Renal cortex interstitium (tissue), 11 donors: Measurements from ENCODE around the gene GLUL. TPM values are rescaled to one million over a fixed set of nuclear protein-coding genes. Genes with fewer than 3 reads are reported as not detected.

ENCODE experiments used
- DNase-seq, 11 donors: peaks; one replicate each; pipeline ENCODE4 v3.0.0-alpha.2; 2013; ENCODE audit warnings: low read depth in 9 of 11, low spot score in 4 of 11; ENCODE audit errors: extremely low read depth in 1 of 11
- polyA plus RNA-seq, 3 donors: library from polyadenylated mRNA; unstranded; fragments of 120-200 nt; gene quantifications; one replicate each; pipeline ENCODE4 v1.2.1, GENCODE V29; 2013; ENCODE audit not compliant: insufficient read length in 3 of 3

The GLUL gene
- polyA plus RNA-seq, 3 donors: 298 to 309 (median 302) TPM

DNA sequence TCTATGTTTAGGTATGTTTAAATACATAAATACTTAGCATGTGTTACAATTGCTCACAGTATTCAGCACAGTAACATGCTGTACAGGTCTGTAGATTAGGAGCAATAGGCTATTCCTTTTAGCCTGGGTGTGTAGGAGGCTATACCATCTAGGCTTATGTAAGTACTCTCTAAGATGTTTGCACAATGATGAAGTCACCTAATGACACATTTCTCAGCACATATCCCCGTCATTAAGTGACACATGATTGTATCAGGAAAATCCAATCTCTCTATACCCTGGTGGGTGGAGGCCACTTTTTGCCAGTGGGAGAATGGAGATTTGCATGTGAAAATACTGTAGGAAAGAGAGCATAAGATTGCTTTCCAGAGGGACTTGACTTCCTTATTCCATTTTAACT lies 14.4 kb upstream of the GLUL start:
- no peak for DNase-seq

DNA sequence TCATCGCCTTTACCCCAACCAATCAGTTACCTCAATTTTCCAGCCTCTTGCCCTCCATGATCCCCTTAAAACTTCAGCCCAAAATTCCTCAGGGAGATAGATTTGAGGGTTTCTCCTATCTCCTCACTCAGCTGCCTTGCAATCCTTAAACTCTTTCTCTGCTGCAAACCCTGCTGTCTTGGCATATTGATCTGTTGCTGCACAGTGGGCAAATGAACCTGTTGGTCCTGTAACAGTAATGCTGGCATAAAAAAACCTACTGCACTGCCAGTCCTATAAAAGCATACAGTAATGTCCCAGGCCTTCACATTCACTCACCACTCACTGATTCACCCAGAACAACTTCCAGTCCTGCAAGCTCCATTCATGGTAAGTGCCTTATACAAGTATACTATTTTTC lies 14.0 kb upstream of the GLUL start:
- no peak for DNase-seq

DNA sequence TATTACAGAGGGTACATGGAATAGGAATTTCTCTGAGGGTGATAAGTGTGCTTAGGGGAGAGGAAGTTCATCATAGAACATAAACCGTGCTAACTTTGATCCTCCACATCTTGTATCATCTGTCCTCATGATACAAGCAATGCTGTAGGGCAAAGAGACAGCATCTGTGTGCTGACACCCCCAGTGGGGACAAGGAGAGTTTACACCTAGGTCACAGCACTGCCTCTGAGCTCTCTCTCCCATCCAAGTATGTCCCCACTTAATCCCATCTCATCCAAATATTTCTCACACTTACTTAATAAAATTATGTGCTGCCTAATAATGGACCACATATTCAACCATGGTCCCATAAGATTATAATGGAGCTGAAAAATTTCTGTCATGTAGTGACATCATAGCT lies 13.2 kb upstream of the GLUL start:
- no peak for DNase-seq

DNA sequence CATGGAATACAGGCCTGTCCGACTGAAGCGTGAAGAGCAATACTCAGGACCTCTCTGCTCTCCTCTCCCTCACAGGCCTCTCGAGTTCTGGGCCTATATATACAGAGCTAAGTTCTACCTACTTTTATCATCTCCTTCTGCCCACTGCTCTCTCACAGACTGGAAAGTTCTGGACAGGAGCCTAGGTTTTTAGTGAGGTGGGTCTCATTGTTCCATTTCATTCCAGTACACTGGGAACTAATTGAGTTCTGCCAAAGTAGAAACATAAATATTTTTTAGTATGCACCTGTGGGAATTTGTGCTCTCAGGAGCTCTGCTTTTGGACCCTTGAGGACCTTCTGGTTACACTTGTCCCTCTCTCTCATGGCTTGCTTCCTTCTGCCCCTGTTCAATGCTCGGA lies 9.0 kb upstream of the GLUL start, which contains the start of gene TEDDM1:
Gene TEDDM1, minus strand, starts transcription at position 101 of the 400 bp plus-strand sequence. CDS start 182 bp downstream, outside the sequence.
- DNase-seq: no peak

DNA sequence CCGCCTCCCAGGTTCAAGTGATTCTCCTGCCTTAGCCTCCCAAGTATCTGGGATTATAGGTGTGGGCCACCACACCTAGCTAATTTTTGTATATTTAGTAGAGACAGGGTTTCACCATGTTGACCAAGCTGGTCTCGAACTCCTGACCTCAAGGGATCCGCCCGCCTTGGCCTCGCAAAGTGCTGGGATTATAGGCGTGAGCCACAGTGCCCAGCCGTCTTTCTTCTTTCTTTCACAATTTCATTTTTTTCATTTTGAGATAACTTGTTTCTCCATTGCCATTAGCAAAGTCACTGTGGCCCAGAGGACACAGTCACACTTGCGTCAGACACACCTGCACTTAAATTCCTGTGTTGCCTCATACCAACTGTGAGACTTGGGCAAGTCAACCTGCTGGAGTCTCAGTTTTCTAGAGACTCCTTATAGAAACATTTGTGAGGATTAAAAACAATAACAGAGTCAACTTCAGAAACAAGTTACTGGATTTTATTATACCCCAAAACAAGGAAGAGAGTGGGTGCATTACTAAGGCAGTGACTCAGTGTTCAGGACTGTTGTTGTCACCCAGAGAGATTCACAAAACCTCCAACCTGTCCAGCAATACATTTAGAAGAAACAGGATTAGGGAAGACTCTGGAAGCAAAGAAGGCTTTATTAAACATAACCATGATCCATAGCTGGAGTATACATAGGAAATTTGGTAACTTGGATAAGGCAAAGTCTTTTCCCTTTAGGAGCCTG lies 6.2 kb upstream of the GLUL start:
- no peak for DNase-seq

DNA sequence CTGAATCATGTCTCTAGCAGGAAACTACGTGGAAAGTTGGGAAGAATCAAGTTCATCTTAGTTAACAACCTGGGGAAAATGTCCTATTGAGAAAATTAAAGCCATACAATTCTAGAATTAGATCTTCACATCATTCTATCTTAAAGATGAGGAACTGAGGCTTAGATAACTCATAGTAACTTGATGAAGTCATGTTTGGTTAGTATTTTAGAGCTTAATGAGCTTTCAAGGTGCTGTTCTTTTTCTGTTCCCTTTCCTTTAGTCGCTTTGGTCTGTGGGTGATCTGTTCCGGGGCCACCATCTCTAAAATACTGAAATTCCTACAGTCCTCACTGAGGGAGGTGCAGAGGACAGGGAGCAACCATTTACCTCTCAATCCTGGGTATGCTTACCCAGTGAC lies 4.3 kb upstream of the GLUL start:
- DNase-seq: no peak

DNA sequence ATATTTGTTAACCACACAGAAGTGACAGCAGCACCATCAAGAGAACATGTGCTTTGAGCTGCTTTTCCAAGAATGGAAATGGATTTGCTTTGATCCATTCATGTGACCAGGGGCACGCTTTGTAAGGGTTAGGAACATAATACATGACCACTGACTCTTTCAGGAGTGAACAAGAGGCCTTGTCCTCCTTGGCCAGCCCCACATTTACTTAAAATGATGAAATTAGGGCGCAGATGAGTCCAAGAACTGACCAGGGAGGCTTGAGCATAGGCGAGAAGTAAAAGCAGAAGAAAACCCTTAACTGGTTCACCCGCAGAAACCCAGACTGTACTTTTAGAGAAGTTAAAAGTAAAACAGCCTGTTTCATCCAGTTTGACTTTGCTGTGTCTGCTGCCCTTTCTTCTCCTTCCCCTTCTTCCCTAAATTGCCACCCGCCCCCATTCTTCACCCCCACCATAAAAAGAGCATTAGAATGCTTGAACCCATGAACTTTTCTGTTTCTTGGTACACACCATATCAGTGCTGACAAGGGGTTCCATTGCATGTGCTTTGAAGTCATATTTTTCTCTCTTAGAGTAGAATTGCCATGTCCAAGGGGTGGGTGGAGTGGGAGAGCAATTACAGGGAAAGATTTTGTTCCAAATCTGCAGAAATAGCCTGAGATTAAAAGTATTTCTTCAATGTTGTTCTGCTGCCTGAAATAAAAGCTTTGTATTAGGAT lies 2.6 kb upstream of the GLUL start:
- DNase-seq: no peak

DNA sequence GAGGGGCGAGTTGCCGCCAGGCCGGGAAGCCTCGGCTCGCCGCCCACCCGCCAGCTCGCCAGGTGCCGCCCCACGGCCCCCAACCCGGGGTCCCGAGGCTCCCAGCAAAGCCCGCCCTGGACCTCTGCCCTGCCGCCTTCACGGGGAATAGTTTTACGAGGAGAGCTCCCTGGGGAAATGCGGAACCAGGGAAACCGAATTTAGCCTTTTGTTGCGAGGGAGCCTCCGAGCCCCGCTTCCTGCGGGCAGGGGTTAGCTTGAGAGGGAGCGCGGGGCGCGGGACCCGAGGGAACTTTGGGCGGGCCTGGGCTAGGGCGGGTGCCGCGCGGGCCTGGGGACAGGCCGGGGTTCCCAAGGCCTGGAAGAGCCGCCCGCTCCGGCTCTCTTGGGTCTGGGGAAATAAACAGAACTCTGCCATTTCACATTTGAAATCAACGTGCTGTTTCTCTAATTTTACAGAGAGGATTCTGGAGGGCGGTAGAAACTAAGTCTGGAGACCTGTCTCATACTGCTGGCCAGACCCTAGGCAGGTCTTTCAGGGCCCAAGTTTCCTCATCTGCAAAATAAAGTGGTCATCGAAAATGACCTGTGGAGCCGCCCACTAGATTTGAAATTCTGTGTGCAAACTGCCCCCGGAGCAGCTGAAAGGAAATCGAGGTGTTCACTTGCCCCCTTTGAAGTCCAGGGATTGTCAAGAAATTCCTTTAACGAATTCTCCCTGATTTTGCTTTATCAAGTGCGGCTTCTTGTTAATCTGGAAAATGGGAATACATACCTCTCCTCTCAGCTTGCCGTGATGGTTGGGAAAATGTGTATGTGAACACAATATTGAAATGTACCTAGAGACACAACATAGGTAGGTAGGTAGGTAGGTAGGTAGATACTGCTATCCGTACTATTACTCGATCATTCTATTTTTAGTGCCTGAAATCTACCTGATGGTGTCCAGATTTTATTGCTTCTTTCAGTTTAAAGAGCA lies 749 bp upstream of the GLUL start:
- DNase-seq: peak in 3 of 11 donors; percentile 20 to 61 (median 29)

DNA sequence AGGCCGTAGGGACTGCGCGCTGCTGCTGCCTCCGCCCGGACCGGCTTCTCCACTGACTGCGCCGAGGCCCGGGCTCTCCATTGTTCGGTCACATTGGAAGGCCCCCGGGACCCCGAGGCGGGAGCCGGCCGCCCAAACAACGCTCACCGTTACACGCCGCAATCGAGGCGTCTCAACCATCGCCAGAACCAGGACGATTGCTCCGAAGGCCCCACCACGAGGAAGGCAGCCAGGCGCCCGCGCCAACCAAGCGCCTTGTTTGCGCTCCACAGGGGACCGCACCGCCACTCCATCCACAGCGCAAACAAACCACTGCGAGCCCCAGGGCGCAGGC lies 595 bp downstream of the GLUL start:
- DNase-seq: no peak

DNA sequence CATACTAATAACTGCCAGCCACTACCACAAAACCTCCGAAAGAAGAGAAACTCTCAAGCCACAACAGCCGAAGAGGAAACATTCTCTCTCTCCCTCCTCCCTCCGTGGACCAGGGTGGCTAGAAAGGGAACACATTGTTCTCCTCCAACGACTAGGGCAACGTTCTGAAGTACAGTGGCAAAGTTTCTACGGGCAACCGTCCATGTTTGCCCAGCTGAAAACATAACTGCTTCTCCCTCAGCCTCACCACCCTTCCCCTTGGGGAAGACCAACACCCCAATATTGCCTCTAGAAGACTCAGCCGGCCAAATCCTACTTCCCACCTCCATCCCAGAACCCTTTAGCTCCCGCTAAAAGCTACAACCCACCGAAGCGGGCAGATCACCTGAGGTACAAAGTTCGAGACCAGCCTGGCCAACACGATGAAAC lies 2.0 kb downstream of the GLUL start:
- no peak for DNase-seq

DNA sequence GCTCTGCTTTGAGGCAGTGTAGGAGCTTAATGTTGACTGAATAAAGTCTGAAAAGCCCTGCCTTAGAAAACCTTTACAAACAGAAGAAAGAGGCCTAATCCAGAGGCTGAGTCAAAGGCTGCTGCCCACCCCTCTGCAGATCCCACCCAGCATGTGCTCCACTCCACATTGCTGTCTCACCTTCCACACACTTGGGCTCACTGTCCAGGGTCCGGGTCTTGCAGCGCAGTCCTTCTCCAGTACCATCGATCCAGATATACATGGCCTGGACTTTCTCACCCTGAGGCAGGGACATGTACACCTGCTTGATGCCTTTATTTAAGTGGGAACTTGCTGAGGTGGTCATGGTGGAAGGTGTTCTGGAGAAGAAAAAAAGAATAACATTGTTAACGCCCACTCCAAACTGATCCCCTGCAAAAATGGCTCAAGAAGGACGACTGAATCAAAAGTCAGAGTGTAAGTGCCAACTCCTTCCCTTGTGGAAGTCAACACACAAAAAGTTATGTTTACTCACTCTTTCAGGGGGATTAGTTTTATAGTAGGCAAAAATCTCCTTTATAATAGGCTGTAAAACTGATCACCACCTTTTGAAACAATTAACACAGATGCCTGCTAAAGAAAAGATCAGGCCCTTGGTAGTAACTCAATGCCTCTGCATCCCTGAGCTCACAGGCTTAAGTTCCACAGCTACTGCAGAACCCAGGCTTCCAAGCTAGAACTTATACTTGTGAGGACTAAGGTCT lies 3.0 kb downstream of the GLUL start:
- DNase-seq: no peak

DNA sequence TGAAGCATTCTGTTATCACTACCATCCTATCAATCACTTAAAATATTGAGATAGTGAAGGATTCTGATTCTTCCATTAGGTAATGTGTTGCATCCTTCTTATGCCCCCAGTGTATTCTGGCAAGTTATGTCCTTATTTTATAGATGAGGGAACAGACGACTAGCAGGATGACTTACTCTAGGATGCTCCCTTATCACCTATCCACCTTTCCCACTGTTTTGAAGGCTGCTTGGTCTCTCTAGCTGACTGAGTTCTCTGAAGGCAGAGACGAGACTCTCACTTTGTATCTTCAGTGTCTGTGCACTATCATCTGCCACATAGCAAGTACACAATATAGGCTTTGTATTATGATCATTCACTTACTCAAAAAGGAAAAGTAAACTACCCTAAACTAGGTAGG lies 4.0 kb downstream of the GLUL start:
- no peak for DNase-seq

DNA sequence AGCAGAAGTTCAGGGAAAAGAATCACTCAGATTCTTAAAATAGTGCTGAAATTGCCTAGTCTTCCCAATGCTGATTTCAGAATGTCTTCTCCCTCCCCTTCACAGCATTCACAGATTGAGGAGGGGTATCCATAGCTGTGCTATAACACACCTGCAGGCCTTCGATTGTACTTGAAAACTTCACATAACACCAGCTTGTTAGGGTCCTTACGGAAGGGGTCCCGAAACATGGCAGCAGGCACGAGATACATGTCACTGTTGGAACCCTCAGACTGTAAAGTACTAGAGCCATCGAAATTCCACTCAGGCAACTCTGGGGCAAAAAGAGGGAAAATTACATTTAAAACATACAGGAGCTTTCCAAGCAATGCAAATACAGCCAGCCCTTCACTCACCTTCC lies 4.6 kb downstream of the GLUL start:
- DNase-seq: no peak

DNA sequence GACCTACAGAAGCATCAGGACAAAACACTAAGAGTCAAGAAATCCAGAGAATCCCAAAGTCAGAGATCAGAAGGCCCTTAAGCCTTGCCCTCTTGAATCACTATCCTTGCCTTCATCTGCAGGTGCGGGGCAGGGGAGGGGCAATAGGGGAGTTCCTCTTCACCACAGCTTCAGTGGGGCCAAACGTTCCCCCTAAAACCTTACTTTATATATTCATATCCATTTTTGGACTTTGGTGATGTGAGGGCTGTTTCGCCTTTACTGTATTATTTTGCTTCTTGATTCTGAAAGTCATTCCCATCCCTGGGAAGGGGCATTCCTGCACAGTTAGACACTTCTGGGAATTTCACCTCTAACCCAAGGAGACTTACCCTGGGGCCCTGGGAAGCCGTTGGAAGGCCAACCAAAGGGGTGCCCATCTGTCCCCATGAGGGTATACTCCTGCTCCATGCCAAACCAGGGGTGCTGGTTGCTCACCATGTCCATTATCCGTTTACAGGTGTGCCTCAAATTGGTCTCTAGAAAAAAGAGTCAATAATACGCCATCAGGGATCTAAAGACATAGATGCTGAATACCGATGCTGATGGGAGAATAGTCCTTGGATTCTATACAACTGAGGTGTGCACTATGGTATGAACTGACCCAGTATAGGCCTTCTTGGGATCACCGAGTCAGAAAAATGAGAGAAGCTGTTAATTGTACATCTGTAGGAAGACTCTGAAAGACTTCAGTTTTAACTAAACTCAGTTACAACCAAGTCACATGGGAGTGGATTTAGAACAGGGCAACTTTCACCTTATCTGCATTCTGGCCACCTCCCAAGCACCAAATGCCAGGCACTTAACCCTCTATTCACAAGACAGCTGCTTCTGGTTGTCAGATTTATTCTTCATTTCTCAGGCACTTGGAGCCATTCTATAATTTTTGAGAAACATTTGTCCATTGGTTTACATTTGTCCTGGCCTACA lies 5.4 kb downstream of the GLUL start:
- DNase-seq: no peak

DNA sequence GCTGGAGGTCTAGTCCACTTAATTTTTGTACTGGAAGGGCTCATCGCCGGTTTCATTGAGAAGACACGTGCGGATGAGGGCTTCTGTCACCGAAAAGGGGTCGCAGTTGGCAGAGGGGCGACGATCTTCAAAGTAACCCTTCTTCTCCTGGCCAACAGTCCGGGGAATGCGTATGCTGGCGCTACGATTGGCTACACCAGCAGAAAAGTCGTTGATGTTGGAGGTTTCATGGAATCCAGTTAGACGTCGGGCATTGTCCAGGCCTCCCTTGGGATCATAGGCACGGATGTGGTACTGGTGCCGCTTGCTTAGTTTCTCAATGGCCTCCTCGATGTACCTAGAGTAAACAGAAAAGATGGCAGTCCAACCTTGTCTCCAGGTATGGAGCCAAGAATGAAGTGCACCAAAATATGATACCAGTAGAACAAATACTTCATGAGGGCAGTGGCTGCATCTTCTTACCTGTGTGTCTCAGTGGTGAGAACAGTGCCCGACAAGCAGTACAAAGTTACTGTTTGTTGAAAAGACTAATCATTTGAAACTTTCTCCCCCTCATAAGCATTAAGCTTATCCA lies 7.1 kb downstream of the GLUL start:
- DNase-seq: no peak

DNA sequence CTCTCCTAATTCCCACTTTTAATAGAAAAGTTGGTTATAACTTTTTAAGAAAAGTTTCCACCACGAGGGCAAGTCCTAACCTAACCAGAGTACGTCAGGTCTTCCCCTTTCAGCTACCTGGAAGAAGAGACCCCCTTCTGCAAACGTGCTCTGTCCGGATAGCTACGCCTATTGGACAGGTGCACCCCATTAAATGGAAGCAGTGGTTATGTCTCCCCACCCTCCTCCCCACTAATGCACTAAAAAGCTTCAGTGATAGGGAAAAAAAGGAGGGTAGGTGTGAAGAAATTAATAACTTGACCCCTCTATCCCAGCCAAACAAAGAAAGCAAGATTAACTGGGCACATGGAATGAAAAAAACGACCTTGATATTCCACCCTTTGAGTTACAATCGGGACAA lies 7.7 kb downstream of the GLUL start:
- no peak for DNase-seq

DNA sequence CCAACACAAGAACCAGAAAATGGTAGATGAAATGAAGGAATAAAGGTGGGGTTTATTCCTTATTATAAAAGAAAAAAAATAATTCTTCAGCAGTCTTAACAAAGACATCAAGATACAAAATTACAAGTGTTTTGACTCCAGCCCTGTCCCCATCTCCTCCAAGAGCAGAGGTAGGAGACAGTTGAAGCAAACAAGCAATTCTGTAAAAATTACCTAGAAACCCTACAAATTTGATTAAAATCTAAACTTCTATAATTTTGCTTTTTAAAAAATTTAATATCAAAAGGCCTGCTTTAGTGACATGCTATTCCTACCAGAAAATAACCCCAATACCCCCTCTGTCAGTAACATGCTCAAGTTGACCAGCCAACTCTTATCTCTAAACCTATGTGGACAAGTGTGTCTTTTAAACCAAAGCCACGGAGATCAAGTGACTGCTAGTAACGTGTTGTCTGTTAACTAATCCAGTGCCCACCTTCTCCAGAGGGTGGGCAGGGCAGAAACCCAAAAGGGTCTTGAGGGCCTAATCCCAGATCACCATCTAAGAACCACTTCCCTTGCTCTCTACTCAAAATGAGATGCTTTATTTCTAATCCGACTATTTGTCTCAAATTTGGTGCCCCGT lies 8.4 kb downstream of the GLUL start:
- no peak for DNase-seq
